CD14-positive monocyte (primary cell): Measurements from ENCODE around the gene CCDC40. TPM values are rescaled to one million over a fixed set of nuclear protein-coding genes. Genes with fewer than 3 reads are reported as not detected.
A peak's percentile ranks its signal among the peaks of the same experiment; 100 is the strongest.

ENCODE experiments used
- DNase-seq, 3 donors: peaks; one replicate each; pipeline ENCODE4 v3.0.0-alpha.2; 2011 to 2022
- H2AFZ ChIP-seq: 2 replicates; pipeline ENCODE4 v1.6.0; 2012; ENCODE audit warnings: mild to moderate bottlenecking, low read depth, low read length, inconsistent platforms; ENCODE audit not compliant: insufficient read depth, poor library complexity, severe bottlenecking
- H3K27ac ChIP-seq, 2 donors: 1 replicate in 1 of 2; 2 replicates in 1 of 2; pipeline ENCODE4 v1.5.1; 2012 to 2013; ENCODE audit warnings: low read length in 2 of 2, control low read depth in 1 of 2, inconsistent platforms in 1 of 2, low read depth in 1 of 2, mild to moderate bottlenecking in 1 of 2
- H3K27me3 ChIP-seq, 2 donors: one replicate each; pipeline versions ENCODE4 v1.6.0 to v1.6.1; 2011 to 2013; ENCODE audit warnings: low read length in 2 of 2; ENCODE audit not compliant: control insufficient read depth in 2 of 2, insufficient read depth in 2 of 2
- H3K36me3 ChIP-seq, 2 donors: replicated peaks in 1 of 2; 1 replicate in 1 of 2; 2 replicates in 1 of 2; pipeline versions ENCODE4 v1.5.1 to v1.6.1; 2012 to 2013; ENCODE audit warnings: low read length in 2 of 2, control low read depth in 1 of 2, inconsistent platforms in 1 of 2, mild to moderate bottlenecking in 1 of 2; ENCODE audit not compliant: insufficient read depth in 2 of 2, control insufficient read depth in 1 of 2
- H3K4me1 ChIP-seq, 2 donors: 1 replicate in 1 of 2; 2 replicates in 1 of 2; pipeline versions ENCODE4 v1.5.1 to v1.6.1; 2012 to 2013; ENCODE audit warnings: low read length in 2 of 2, control low read depth in 1 of 2, inconsistent platforms in 1 of 2, mild to moderate bottlenecking in 1 of 2, moderate library complexity in 1 of 2; ENCODE audit not compliant: insufficient read depth in 2 of 2, control insufficient read depth in 1 of 2
- H3K4me2 ChIP-seq: replicated peaks from 2 replicates; pipeline ENCODE3; 2012; ENCODE audit warnings: low read length, moderate library complexity, mild to moderate bottlenecking; ENCODE audit not compliant: poor library complexity, severe bottlenecking; ENCODE audit errors: extremely low read depth
- H3K4me3 ChIP-seq, 3 experiments: fragments of 200-600 bp in 1 of 3; sonication (generic) in 1 of 3; replicated peaks in 1 of 3; 1 replicate in 2 of 3; 2 replicates in 1 of 3; pipeline ENCODE4 v1.5.1; 2011 to 2013; ENCODE audit warnings: low read length in 3 of 3, mild to moderate bottlenecking in 3 of 3, control low read depth in 2 of 3, low read depth in 2 of 3, inconsistent platforms in 1 of 3, moderate library complexity in 1 of 3
- H3K79me2 ChIP-seq: 2 replicates; pipeline ENCODE4 v1.6.0; 2012; ENCODE audit warnings: mild to moderate bottlenecking, control low read depth, inconsistent platforms, low read length, moderate library complexity; ENCODE audit not compliant: insufficient read depth
- H3K9ac ChIP-seq: 2 replicates; pipeline ENCODE4 v1.6.0; 2017; ENCODE audit warnings: low read length, mild to moderate bottlenecking; ENCODE audit not compliant: insufficient read depth, poor library complexity, severe bottlenecking
- H3K9me3 ChIP-seq, 2 donors: replicated peaks in 1 of 2; 1 replicate in 1 of 2; 2 replicates in 1 of 2; pipeline versions ENCODE4 v1.5.1 to v1.6.1; 2012 to 2013; ENCODE audit warnings: low read length in 2 of 2, control low read depth in 1 of 2; ENCODE audit not compliant: control insufficient read depth in 1 of 2, insufficient read depth in 1 of 2
- H4K20me1 ChIP-seq: 2 replicates; pipeline ENCODE4 v1.6.0; 2012; ENCODE audit warnings: mild to moderate bottlenecking, low read length, control low read depth, moderate library complexity; ENCODE audit not compliant: insufficient read depth
- H3K27ac Mint-ChIP-seq, 7 donors: one replicate each; pipeline ENCODE4 v1.8.0; 2020; ENCODE audit warnings: mild to moderate bottlenecking in 7 of 7, mixed read lengths in 7 of 7, moderate library complexity in 6 of 7, inconsistent platforms in 2 of 7
- H3K27me3 Mint-ChIP-seq, 3 donors: one replicate each; pipeline ENCODE4 v1.8.0; 2021 to 2022; ENCODE audit warnings: low read depth in 3 of 3, mild to moderate bottlenecking in 3 of 3, mixed read lengths in 3 of 3, moderate library complexity in 3 of 3, inconsistent platforms in 1 of 3
- H3K36me3 Mint-ChIP-seq, 2 donors: one replicate each; pipeline ENCODE4 v1.8.0; 2020; ENCODE audit warnings: mixed read lengths in 2 of 2, inconsistent platforms in 1 of 2, mild to moderate bottlenecking in 1 of 2
- H3K4me1 Mint-ChIP-seq: one replicate; pipeline ENCODE4 v1.8.0; 2020; ENCODE audit warnings: mild to moderate bottlenecking, mixed read lengths
- H3K4me3 Mint-ChIP-seq, 2 donors: one replicate each; pipeline ENCODE4 v1.8.0; 2020; ENCODE audit warnings: mild to moderate bottlenecking in 2 of 2, mixed read lengths in 2 of 2, moderate library complexity in 1 of 2
- H3K9me3 Mint-ChIP-seq, 7 donors: one replicate each; pipeline ENCODE4 v1.8.0; 2020 to 2022; ENCODE audit warnings: mixed read lengths in 7 of 7, mild to moderate bottlenecking in 6 of 7, moderate library complexity in 6 of 7, inconsistent platforms in 2 of 7
- WGBS: methylation state at CpG from one replicate; pipeline ENCODE4 v1.1.5; 2013; ENCODE audit warnings: missing lambda C conversion rate; ENCODE audit not compliant: insufficient coverage; 5-methylcytosine and 5-hydroxymethylcytosine counted together
- intact Hi-C, 2 donors: fragments of 100-400 bp; cut with micrococcal nuclease; formaldehyde crosslinking; loops; one replicate each; pipeline versions ENCODE4 v1.15.0 to v1.15.1; 2023
- polyA plus RNA-seq, 3 donors: library from polyadenylated mRNA; depleted of rRNA in 1 of 3; unstranded in 2 of 3; stranded (reverse) in 1 of 3; fragments of 300-500 nt in 2 of 3; fragments of >200 nt in 1 of 3; fragmentation: Illumina TruSeq in 2 of 3; gene quantifications; 1 replicate in 2 of 3; 2 replicates in 1 of 3; pipeline ENCODE4 v1.2.3, GENCODE V29; 2012 to 2021
- TF ChIP-seq, protein P1 (sequence below): fragments of 200-600 bp; IDR thresholded peaks from one replicate; pipeline ENCODE4 v1.8.0; 2022; ENCODE audit warnings: antibody characterized with exemption, mild to moderate bottlenecking

Gene CCDC40
- polyA plus RNA-seq, 3 donors, result 0.21 to 0.27 TPM; not detected in 1

DNA sequence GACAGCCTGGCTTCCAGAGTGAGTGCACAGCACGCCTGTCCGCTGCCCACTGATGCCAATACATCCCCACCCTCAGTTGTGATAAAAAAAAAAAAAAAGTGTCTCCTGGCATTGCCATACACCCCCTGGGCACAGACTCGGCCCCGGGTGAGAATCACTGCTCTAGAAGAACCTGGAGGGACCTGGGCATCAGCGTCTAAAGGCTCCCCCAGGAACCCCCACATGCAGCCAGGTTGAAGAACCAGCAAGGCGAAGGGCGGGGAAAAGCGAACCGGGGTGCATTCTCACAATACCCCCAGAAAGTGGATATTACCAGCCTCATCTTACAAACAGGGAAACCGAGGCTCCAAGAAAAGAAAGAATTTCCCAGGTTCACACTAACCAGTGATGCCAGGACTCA is 28.5 kb upstream of the CCDC40 start:
- DNase-seq, result no peak
- intact Hi-C loops, result no loop called here
- no peak overlapping the region for H3K4me3 ChIP-seq
- no peaks in the 10 kb centered on the region for H3K36me3 Mint-ChIP-seq
- WGBS, result 84% methylated on average over 8 of the region's 10 CpGs
- H3K27me3 ChIP-seq, result no peaks in the 10 kb centered on the region
- no peaks in the 10 kb centered on the region for H4K20me1 ChIP-seq
- no peaks in the 10 kb centered on the region for H3K9me3 Mint-ChIP-seq
- H3K4me2 ChIP-seq, result no peak overlapping the region
- no peak overlapping the region for H3K27ac ChIP-seq
- no peak overlapping the region for H3K27ac Mint-ChIP-seq
- H3K27me3 Mint-ChIP-seq, result peaks cover 2 to 8% (median 6%) of the 10 kb centered on the region in 3 donors
- no peak overlapping the region for H3K9ac ChIP-seq
- TF ChIP-seq, protein P1, sequence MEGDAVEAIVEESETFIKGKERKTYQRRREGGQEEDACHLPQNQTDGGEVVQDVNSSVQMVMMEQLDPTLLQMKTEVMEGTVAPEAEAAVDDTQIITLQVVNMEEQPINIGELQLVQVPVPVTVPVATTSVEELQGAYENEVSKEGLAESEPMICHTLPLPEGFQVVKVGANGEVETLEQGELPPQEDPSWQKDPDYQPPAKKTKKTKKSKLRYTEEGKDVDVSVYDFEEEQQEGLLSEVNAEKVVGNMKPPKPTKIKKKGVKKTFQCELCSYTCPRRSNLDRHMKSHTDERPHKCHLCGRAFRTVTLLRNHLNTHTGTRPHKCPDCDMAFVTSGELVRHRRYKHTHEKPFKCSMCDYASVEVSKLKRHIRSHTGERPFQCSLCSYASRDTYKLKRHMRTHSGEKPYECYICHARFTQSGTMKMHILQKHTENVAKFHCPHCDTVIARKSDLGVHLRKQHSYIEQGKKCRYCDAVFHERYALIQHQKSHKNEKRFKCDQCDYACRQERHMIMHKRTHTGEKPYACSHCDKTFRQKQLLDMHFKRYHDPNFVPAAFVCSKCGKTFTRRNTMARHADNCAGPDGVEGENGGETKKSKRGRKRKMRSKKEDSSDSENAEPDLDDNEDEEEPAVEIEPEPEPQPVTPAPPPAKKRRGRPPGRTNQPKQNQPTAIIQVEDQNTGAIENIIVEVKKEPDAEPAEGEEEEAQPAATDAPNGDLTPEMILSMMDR, result no peak
- peaks cover 7% of the 10 kb centered on the region for H3K4me1 Mint-ChIP-seq
- no peak overlapping the region for H2AFZ ChIP-seq
- H3K36me3 ChIP-seq, result no peaks in the 10 kb centered on the region
- H3K4me1 ChIP-seq, result peaks cover 4 to 8% of the 10 kb centered on the region in 2 donors
- no peaks in the 10 kb centered on the region for H3K9me3 ChIP-seq
- no peak overlapping the region for H3K4me3 Mint-ChIP-seq
- no peaks in the 10 kb centered on the region for H3K79me2 ChIP-seq

DNA sequence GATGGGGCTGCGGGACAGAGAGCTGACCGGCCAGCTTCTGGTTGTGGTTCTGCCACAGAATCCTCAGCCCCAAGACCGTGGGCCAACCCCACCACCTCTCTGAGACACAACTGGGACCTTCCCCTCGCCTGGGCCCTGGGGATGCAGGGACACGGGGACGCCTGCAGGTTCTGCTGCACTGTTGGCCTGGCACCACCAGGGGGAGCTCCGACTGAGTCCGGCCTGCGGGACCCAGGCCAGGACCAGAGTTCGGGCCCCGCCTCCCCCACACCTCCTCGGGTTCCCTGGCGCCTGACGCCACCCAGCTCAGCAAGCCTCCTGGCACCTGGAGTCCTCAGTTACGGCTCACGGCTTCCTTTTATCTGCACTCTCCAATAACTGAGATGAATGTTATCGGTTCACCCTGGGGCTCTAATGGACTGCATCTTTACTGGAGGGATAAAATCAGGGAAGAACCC is 28.0 kb upstream of the CCDC40 start:
- no peaks in the 10 kb centered on the region for H3K27me3 ChIP-seq
- no peak overlapping the region for H3K27ac ChIP-seq
- no peaks in the 10 kb centered on the region for H4K20me1 ChIP-seq
- H3K4me3 ChIP-seq, result no peak overlapping the region
- WGBS, result 24% methylated on average over 16 of the region's 17 CpGs
- H3K9ac ChIP-seq, result no peak overlapping the region
- peaks cover 2 to 8% (median 6%) of the 10 kb centered on the region in 3 donors for H3K27me3 Mint-ChIP-seq
- H3K4me3 Mint-ChIP-seq, result no peak overlapping the region
- H3K9me3 ChIP-seq, result no peaks in the 10 kb centered on the region
- H3K36me3 Mint-ChIP-seq, result no peaks in the 10 kb centered on the region
- DNase-seq, result peak; percentile 59 to 71 (median 61)
- no peak overlapping the region for H3K27ac Mint-ChIP-seq
- TF ChIP-seq, protein P1, result peak; percentile 97
- H3K36me3 ChIP-seq, result no peaks in the 10 kb centered on the region
- peaks cover 7% of the 10 kb centered on the region for H3K4me1 Mint-ChIP-seq
- H3K4me2 ChIP-seq, result no peak overlapping the region
- peaks cover 4 to 8% of the 10 kb centered on the region in 2 donors for H3K4me1 ChIP-seq
- no peaks in the 10 kb centered on the region for H3K9me3 Mint-ChIP-seq
- H2AFZ ChIP-seq, result no peak overlapping the region
- intact Hi-C loops, result no loop called here
- no peaks in the 10 kb centered on the region for H3K79me2 ChIP-seq
